ENCODE measurements around the gene POLR1A.

The POLR1A gene

DNA sequence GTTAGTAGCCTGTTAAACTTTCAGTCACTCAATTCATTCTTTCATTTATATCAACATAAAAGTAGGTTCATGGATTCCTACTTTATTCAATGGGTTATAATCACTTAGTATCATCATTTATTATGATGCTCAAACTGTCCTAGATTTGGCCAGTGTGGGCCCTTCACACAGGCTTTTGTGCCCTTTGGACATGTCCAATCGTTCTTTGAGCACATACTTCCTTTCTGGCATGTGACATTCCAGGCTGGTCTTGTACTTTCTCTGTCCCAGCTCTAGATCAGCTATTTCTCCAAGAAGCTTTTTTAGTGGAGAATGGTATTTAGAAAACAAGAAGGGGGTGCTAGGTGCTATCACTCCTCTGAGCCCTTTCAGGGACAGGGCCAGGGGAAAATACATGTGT, 11.5 kb downstream of the POLR1A start:
- no peak for DNase-seq

DNA sequence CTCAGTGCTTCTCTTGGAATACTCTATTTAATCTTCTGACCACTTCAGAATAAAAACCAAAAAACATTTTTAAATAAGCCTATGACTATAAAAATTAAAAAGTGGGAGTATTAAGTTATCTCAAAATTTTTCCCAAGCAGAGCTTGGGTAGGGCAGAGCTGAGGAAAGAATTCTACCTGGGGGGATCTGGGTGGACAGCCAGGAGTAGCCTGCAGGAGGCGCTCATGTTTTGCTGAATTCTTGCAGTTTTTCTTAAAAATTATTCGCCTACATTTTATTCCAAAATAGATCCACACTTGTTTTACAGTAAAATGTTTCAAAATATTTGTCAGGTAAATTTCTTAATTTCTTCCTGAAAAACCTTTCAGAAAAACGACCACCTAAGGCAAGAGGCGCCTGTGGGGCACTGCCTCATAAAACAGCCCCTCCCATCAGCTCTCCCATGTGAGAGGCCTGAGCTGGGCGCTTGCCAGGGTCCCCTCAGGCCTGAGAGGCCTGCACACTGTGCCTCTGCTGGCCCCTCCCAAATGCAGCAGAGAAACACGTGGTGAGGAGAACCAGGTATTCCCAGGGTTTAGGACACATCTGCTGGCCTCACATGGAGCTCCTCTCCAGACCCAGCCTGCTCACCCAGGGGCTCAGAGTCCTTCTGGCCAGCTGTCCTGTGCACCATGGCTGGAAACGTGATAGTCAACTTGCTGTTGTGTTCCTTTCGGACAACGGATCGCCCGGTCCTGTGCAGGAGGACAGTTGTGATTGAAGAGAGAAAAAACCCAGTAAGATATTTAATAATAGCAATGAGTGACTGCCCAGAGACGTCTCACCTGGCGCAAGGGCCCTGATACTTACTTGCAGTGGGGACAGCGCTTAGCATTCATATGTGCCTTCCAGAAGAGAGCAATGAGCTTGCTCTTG, 17.5 kb downstream of the POLR1A start:
- no peak for DNase-seq

GRCh38 chr2:86082756-86083155, 22.9 kb downstream of the POLR1A start:
- DNase-seq, result peak in 1 of 2 donors; percentile 27

DNA sequence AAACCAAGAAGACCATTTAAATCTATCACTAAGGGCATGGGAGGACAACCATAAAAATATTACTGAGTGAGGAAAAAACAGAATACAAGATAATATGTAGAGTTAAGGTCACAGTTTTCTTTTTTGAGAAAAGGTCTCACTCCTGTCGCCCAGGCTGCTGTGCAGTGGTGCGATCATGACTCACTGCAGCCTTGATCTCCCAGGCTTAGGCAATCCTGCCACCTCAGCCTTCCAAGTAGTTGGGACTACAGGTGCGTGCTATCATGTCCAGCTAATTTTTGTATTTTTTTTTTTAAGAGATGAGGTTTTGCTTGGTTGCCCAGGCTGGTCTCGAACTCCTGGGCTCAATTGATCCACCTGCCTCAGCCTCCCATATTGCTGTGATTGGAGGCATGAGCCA, 24.0 kb downstream of the POLR1A start:
- no peak for DNase-seq

GRCh38 chr2:86079981-86080911, 25.4 kb downstream of the POLR1A start:
- DNase-seq, result peak; percentile 83 to 88

DNA sequence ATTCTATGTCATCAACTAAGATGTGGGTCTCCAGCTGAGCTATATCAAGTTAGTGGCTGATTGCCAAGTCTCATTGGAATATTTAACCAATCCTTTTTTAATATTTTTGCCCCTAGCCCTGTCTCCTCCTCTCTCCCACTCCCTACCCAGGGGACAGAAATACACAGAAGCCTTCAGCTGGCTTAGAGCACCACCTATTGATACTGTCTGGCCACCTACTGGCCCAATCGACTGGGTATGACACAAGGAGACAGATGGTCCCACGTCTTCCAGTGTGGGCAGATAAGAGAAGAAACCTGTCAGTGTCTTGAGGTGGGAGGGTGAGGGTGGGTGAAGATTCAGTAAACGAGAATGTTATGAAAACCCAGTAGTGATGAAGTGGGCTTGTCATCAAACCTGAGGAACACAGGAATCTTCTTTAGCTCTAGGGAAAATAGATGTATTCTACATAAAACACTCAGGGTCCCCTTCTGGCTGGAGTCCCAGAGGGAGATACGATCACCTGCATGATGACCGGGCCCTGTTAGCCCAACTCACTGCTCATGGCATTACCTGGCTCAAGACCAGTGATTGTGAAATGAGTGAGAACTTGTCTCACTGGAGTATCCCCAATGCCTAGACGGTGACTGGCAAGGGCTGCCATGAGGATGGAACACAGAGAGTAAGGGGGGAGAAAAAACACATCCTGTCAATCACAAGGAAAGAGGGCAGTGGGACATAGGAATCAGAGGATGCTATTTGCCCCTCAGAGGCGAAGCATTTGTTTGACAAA, 26.7 kb downstream of the POLR1A start:
- peak; percentile 54 to 59 for DNase-seq

GRCh38 chr2:86075886-86076285, 29.8 kb downstream of the POLR1A start:
- DNase-seq, result no peak

- no peak for DNase-seq
Observed at GRCh38 chr2:86074811-86075210, 30.9 kb downstream of the POLR1A start.

GRCh38 chr2:86074256-86074655, 31.4 kb downstream of the POLR1A start:
- DNase-seq, result no peak

GRCh38 chr2:86073225-86073624, 32.5 kb downstream of the POLR1A start:
- DNase-seq, result no peak

- peak in 1 of 2 donors; percentile 28 for DNase-seq
Observed at GRCh38 chr2:86072271-86072858, 33.3 kb downstream of the POLR1A start.

- DNase-seq, result no peak
Observed at GRCh38 chr2:86070868-86071267, 34.8 kb downstream of the POLR1A start.

DNA sequence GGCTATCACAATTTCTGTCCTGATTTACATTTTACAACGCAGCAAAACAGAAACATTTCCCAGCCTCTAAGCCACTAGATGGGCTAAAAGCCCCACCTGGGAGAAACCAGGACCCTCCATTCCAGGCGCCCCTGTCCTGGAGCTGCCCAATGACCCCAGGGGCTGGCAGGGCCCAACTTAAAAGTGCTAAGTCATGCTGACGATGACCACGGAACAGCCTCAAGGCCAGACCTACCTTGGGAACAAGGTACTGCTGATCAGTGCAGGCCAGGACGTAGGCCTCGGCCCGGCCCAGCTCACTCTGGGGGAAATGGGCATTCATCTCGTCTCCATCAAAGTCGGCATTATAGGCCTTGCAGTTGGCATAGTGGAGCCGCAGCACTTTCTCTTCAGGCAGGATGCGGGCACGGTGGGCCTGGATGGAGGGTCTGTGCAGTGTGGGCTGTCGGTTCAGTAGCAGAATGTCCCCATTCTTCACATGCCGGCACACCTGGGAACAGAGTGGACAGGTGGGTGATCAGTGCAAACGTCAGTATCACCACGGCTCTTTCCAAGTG, 35.8 kb downstream of the POLR1A start:
- DNase-seq, result no peak

DNA sequence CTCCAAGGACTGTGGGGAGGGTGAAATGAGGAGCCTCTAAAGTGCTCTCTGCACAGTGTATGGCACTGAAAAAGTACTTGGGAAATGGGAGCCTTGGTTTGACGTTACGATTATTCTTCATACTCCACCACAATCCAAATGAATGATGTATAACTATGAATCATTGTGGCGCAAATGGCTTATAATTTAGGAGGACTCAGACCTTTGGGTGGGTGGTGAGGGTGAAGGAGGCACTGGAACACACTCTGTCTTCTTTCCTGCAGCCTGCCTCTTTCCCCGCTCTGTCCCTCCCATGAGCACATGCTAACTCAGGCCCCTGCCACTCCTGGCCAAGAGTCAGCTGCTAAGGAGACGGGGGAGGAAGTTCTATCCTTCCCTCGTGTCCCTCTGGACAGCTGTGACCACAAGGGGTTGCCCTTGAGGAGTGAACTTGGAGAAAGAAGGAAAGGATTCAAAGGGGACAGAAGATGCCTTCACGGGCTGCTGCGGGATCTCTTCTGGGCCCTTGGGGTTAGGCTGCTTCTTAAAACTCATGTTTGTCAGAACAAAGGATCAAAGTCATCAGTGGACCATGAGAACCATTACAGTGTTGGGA, 36.5 kb downstream of the POLR1A start:
- no peak for DNase-seq

GRCh38 chr2:86068648-86069047, 37.0 kb downstream of the POLR1A start:
- no peak for DNase-seq

GRCh38 chr2:86068136-86068588, 37.5 kb downstream of the POLR1A start:
- DNase-seq, result no peak

- no peak for DNase-seq
Observed at GRCh38 chr2:86066915-86067314, 38.8 kb downstream of the POLR1A start.

- DNase-seq, result no peak
Observed at GRCh38 chr2:86066007-86066578, 39.6 kb downstream of the POLR1A start.

- DNase-seq, result no peak
Observed at GRCh38 chr2:86065512-86065911, 40.2 kb downstream of the POLR1A start.

- no peak for DNase-seq
Observed at GRCh38 chr2:86064006-86064405, 41.7 kb downstream of the POLR1A start.

DNA sequence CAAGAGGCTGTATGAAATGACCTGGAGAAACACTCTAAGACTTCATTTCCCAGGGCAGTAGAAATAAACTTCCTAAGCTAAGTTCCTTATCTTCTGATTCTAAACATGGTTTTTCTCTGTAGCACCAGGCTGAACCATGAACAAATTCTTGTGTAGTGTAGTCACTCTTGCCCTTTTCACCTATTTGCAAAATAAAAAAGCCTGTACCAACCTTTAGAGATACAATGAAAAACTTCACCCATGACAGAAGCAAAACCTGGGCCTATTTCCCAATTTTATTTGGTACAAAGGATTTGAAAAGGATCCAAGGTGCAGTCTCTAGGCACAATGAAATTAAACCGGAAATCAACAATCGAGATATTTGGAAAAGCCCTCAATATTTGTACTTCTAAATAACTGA, 43.6 kb downstream of the POLR1A start:
- no peak for DNase-seq

Data from inflammatory macrophage treated with lipopolysaccharide for 1 hour (primary cell).